Activated CD4-positive, alpha-beta memory T cell treated with anti-CD3 and anti-CD28 coated beads, Interleukin-2, amount 10 ng/mL, durations not matched to agents 7 days and 5 days (primary cell): Measurements from ENCODE around the gene AHRR. TPM values are rescaled to one million over a fixed set of nuclear protein-coding genes. Genes with fewer than 3 reads are reported as not detected.
"Not testable (repeated sequence)": the region's sequence is repeated elsewhere in the genome, so short reads cannot be mapped to it uniquely, and the experiment has no call there.

Experiments
- CTCF ChIA-PET: fragments of 350-600 bp; sonication (Branson Sonifier 250); formaldehyde crosslinking; loops from one replicate; lab custom pipeline; 2021; ENCODE audit warnings: antibody characterized with exemption, inconsistent platforms; lab: Charles Lee
- POLR2A ChIA-PET: fragments of 350-600 bp; sonication (Branson Sonifier 250); formaldehyde crosslinking; loops from one replicate; lab custom pipeline; 2021; ENCODE audit warnings: antibody characterized with exemption; lab: Charles Lee
- DNase-seq: peaks from one replicate; pipeline ENCODE4 v3.0.0-alpha.2; 2020
- H3K27ac Mint-ChIP-seq: one replicate; pipeline ENCODE4 v1.8.0; 2021; ENCODE audit warnings: mild to moderate bottlenecking, mixed read lengths
- H3K27me3 Mint-ChIP-seq: one replicate; pipeline ENCODE4 v1.8.0; 2021; ENCODE audit warnings: mixed read lengths
- H3K36me3 Mint-ChIP-seq: one replicate; pipeline ENCODE4 v1.8.0; 2021; ENCODE audit warnings: low read depth, mixed read lengths
- H3K4me1 Mint-ChIP-seq: one replicate; pipeline ENCODE4 v1.8.0; 2021; ENCODE audit warnings: mixed read lengths
- H3K4me3 Mint-ChIP-seq: one replicate; pipeline ENCODE4 v1.8.0; 2021; ENCODE audit warnings: mild to moderate bottlenecking, mixed read lengths
- H3K9me3 Mint-ChIP-seq: one replicate; pipeline ENCODE4 v1.8.0; 2021; ENCODE audit warnings: mixed read lengths
- total RNA-seq, 2 experiments: library from RNA; stranded (reverse); gene quantifications; one replicate each; pipeline ENCODE4 v1.2.3, GENCODE V29; 2021

Gene AHRR
- total RNA-seq, result 10 to 100 TPM; 23.6 to 24.6 TPM

DNA sequence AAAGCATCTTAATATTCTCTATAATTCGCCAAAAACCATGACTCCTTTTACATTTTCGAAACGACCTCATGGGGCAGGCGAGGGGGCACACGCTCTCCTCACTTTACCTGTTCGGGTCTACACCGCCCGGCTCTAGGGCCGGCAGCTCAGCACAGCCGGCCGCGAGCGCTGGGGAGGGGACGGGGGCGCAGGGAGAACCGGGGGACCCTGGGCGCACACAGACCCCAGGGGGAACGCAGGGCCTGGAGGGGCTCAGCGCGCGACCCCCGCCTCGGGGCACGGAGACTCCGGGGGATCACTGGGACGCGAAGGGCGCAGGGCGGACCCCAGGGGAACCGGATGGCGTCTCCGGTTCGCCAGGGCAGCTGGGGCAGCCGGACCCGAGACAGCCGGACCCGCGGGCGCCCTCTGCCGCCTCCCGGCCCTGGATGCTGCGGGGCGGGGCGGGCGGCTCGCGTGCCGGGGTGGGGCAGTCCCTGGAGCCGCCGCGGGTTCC is at the start of gene AHRR:
AHRR (plus strand) TSS at position 485 of the 496 bp plus-strand sequence. CDS start 22,189 bp downstream, outside the sequence.
- POLR2A ChIA-PET, result interaction anchor here (0.7 to 2.4 kb wide), 14 partner anchors 11 to 133 kb away, joined by 3 to 8 read pairs (median 4); partner anchors contain the start of genes CCDC127, EXOC3, PDCD6 and SDHA
- H3K27ac Mint-ChIP-seq, result peak within 1 kb of the TSS; percentile 26
- peak; percentile 72 for DNase-seq

DNA sequence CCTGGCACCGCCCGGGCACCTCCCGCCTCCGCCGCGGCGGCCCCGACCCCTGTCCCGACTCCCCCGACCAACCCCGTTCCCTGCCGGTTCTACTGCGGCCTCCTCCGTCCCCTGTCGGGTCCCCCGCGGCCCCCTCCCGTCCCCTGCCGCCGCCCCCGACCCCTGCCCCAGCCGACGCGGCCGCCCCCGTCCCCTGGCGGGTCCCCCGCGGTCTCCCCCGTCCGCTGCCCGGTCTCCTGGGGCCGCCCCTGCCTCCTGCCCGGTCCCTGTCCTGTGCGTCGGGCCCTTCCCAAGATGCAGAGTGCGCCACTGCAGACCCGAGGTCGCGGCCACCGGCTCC is 49.7 kb upstream of the AHRR start:
- DNase-seq, H3K27me3 Mint-ChIP-seq, H3K9me3 Mint-ChIP-seq: not testable (repeated sequence)
- Mint-ChIP-seq H3K27ac (peak overlapping the region; percentile 90), H3K36me3 (peaks cover 41% of the 10 kb centered on the region), H3K4me3 (peak overlapping the region; percentile 83), H3K4me1 (peaks cover 46% of the 10 kb centered on the region)
- ChIA-PET POLR2A (interaction anchor here (0.8 to 3.4 kb wide), 15 partner anchors 11 to 621 kb away, joined by 3 to 28 read pairs (median 4); partner anchors contain the start of genes AHRR, BRD9, CCDC127 and LRRC14B), CTCF (interaction anchor here (1.0 to 2.1 kb wide), 4 partner anchors 52 to 174 kb away, joined by 3 to 8 read pairs (median 4); no protein-coding TSS in a partner anchor)

More for the DNA sequence above, at the start of gene AHRR:
- peaks cover 20% of the 10 kb centered on the region for H3K36me3 Mint-ChIP-seq
- H3K9me3 Mint-ChIP-seq, result no peaks in the 10 kb centered on the region
- peaks cover 18% of the 10 kb centered on the region for H3K27me3 Mint-ChIP-seq
- H3K4me1 Mint-ChIP-seq, result peaks cover 28% of the 10 kb centered on the region
- CTCF ChIA-PET, result interaction anchor here (0.7 to 2.4 kb wide), 6 partner anchors 9 to 108 kb away, joined by 3 to 8 read pairs (median 4); no protein-coding TSS in a partner anchor
- peak within 1 kb of the TSS; percentile 77 for H3K4me3 Mint-ChIP-seq

DNA sequence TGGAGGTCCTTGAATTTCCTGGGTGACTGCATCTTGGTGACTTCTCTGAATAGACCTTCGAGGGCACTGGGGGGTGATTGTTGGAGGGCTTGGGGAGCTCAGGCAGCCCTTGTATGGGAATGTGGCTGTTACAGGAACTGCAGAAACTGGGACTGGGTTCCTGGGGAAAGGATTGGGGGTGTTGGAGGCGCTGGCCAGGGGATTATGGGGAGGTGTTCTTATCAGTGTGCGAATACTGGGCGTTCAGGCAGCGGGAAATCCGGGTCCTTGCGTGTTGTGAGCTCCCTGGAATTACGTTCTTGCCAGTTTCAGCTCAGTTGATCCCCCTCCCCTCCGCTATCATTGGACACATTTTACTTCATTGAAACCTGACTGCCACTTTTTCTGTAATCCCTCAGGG is 48.4 kb upstream of the AHRR start:
- H3K9me3 Mint-ChIP-seq, CTCF ChIA-PET, DNase-seq, H3K27me3 Mint-ChIP-seq: not testable (repeated sequence)
- peaks cover 46% of the 10 kb centered on the region for H3K4me1 Mint-ChIP-seq
- H3K27ac Mint-ChIP-seq, result peak overlapping the region; percentile 68
- POLR2A ChIA-PET, result interaction anchor here (3.4 kb wide), 1 partner anchor 10 kb away, joined by 14 read pairs; no protein-coding TSS in a partner anchor
- H3K4me3 Mint-ChIP-seq, result peak overlapping the region; percentile 83
- peaks cover 37% of the 10 kb centered on the region for H3K36me3 Mint-ChIP-seq

DNA sequence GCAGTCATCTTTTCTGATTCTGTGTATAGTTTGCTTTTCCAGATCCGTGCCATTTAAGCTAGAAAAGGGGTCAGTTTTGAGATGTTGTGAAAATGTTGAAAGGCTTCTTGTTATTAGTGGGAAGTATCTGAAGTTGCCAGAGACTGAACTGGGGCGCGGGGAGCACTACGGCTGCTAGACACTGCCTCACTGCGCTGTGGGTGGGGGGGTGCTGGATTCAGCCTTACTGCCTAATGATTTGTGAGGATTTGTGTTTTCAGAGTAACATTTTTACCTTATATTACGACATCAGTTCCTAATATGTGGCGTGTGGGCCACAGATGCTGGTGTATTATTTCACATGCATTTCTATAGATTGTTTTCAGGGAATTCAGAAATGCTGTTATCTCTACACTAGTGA is 48.0 kb upstream of the AHRR start:
- Mint-ChIP-seq H3K4me1 (peaks cover 46% of the 10 kb centered on the region), H3K36me3 (peaks cover 37% of the 10 kb centered on the region), H3K27ac (peak overlapping the region; percentile 18), H3K4me3 (peak overlapping the region; percentile 83)
- CTCF ChIA-PET, H3K9me3 Mint-ChIP-seq, DNase-seq, H3K27me3 Mint-ChIP-seq: not testable (repeated sequence)
- POLR2A ChIA-PET, result interaction anchor here (3.4 kb wide), 1 partner anchor 9 kb away, joined by 14 read pairs; no protein-coding TSS in a partner anchor

DNA sequence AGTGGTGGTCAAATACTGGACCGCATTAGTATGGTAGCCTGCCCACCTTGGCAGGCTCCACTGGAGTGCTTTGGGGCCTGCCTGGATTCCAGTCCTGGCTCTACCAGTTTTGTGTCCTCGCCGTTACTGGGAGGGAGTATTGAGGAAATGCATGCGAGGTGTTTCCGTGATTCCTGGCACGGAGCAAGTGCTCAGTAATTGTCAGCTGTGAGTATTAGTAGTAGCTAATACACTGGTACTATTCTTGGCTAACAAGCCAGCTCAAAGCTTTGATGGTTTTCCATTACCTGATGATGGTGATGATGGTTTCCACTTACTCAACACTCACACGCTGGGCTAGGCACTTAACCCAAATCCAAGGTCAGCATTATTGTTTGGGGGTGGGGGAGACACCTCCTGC is 47.2 kb upstream of the AHRR start:
- not testable (repeated sequence) for H3K4me3 Mint-ChIP-seq, H3K27ac Mint-ChIP-seq, DNase-seq, H3K9me3 Mint-ChIP-seq, H3K27me3 Mint-ChIP-seq
- peaks cover 44% of the 10 kb centered on the region for H3K4me1 Mint-ChIP-seq
- ChIA-PET POLR2A (interaction anchor here (0.8 kb wide), 1 partner anchor 10 kb away, joined by 5 read pairs; no protein-coding TSS in a partner anchor), CTCF (interaction anchor here (1.5 kb wide), 1 partner anchor 9 kb away, joined by 3 read pairs; no protein-coding TSS in a partner anchor)
- peaks cover 37% of the 10 kb centered on the region for H3K36me3 Mint-ChIP-seq

DNA sequence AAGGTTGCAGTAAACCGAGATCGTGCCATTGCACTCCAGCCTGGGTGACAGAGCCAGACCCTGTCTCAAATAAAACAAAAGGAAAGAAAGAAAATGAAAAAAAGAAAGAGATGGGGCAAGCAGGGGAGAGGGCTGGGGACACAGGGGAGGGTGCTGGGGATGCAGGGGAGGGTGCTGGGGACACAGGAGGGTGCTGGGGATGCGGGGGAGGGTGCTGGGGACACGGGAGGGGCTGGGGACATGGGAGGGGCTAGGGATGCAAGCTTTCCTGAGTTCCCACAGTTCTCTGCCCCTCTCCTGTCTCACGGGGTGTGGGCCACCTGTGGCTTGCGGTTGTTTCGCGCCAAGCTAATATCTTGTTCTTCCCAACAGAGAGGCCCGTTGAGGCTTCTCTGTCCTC is 42.9 kb upstream of the AHRR start:
- peaks cover 22% of the 10 kb centered on the region for H3K4me1 Mint-ChIP-seq
- no peak overlapping the region for H3K27ac Mint-ChIP-seq
- ChIA-PET POLR2A (no interaction called here), CTCF (no interaction called here)
- H3K4me3 Mint-ChIP-seq, result no peak overlapping the region
- no peaks in the 10 kb centered on the region for H3K27me3 Mint-ChIP-seq
- DNase-seq, result no peak
- H3K36me3 Mint-ChIP-seq, result peaks cover 39% of the 10 kb centered on the region
- no peaks in the 10 kb centered on the region for H3K9me3 Mint-ChIP-seq

DNA sequence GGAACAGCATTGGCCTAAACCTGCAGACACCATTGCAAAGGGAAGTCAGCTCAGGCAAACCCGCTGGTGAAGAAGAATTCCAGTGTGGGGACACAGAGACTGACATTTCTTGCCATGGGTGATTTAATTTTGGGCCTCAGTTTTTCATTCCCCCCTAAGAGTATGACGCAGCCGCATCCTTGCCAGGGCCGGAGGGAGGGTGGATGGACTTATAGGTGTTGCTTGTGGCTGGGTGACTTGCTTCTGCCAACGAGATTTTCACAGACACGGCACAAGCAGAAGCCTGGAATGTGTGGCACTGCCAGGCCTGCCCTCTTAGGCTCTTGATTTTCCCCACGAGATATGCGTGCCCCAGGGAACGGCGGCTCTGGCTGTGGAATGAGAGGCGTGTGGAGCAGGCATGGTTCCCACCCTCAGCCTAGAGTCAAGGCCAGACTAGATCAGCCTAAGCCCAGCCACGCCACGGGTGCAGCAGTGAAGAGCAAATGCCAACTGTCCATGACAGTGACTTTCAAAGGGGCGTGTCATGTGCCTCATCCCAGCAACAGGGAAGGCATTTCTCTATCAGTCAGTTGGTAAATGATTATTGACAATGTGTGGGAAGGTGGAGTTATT is 42.4 kb upstream of the AHRR start:
- Mint-ChIP-seq H3K4me1 (peaks cover 17% of the 10 kb centered on the region), H3K36me3 (peaks cover 39% of the 10 kb centered on the region)
- H3K27ac Mint-ChIP-seq, H3K27me3 Mint-ChIP-seq, CTCF ChIA-PET, POLR2A ChIA-PET, DNase-seq, H3K9me3 Mint-ChIP-seq, H3K4me3 Mint-ChIP-seq: not testable (repeated sequence)

DNA sequence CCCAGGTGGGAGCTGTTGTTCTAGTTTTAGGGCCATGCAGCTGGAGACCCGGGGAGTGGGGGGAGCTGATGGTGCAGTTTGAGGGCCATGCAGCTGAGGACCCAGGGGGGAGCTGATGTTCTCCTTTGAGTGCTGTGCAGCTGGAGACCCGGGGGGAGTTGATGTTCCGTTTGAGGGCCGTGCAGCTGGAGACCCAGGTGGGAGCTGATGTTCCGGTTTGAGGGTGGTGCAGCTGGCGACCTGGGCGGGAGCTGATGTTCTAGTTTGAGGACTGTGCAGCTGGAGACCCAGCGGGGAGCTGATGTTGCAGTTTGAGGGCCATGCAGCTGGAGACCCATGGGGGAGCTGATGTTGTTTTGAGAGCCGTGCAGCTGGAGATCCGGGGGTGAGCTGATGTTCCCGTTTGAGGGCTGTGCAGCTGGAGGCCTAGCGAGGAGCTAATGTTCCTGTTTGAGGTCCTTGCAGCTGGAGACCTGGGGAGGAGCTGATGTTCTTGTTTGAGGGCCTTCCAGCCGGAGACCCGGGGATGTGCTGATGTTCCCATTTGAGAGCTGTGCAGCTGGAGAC is 35.4 kb upstream of the AHRR start:
- Mint-ChIP-seq H3K27me3 (no peaks in the 10 kb centered on the region), H3K4me1 (peaks cover 7% of the 10 kb centered on the region), H3K4me3 (no peak overlapping the region), H3K9me3 (no peaks in the 10 kb centered on the region), H3K36me3 (peaks cover 48% of the 10 kb centered on the region), H3K27ac (no peak overlapping the region)
- CTCF ChIA-PET, result interaction anchor here (0.9 to 1.6 kb wide), 3 partner anchors 98 to 149 kb away, joined by 3 to 4 read pairs (median 4); no protein-coding TSS in a partner anchor
- POLR2A ChIA-PET, result interaction anchor here (0.7 kb wide), 1 partner anchor 15 kb away, joined by 3 read pairs; no protein-coding TSS in a partner anchor
- DNase-seq, result no peak

DNA sequence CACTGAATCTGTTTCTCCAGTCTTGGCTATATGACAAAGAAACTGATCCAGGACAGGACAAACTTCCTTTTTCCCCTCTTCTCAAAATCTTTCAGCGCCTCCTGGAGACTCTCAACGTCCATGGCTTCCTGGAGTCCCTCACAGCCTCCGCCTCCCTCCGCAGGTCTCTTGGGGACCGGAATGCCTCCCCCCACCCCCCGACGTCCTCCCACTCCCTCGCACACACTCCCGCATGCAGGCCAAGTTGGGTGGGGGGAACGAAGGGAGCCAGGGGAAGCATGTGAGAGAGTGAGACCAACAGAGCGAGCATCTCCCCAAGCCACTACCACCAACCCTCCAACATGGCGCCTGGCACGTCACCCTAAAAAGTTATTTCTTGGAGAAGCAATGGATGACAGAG is 31.3 kb upstream of the AHRR start:
- H3K27me3 Mint-ChIP-seq, H3K4me3 Mint-ChIP-seq, POLR2A ChIA-PET, CTCF ChIA-PET, DNase-seq, H3K4me1 Mint-ChIP-seq, H3K27ac Mint-ChIP-seq, H3K9me3 Mint-ChIP-seq: not testable (repeated sequence)
- H3K36me3 Mint-ChIP-seq, result peaks cover 37% of the 10 kb centered on the region

DNA sequence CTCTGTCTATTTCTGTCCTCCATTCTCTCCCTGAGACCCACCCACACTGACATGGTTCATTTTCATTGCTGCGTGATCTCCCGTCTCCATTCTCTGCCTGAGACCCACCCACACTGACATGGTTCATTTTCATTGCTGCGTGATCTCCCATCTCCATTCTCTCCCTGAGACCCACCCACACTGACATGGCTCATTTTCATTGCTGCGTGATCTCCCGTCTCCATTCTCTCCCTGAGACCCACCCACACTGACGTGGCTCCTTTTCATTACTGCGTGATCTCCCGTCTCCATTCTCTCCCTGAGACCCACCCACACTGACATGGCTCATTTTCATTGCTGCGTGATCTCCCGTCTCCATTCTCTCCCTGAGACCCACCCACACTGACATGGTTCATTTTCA is 30.2 kb upstream of the AHRR start:
- H3K9me3 Mint-ChIP-seq, DNase-seq, H3K4me3 Mint-ChIP-seq, POLR2A ChIA-PET, CTCF ChIA-PET, H3K27ac Mint-ChIP-seq, H3K27me3 Mint-ChIP-seq: not testable (repeated sequence)
- Mint-ChIP-seq H3K36me3 (peaks cover 25% of the 10 kb centered on the region), H3K4me1 (peaks cover 10% of the 10 kb centered on the region)

DNA sequence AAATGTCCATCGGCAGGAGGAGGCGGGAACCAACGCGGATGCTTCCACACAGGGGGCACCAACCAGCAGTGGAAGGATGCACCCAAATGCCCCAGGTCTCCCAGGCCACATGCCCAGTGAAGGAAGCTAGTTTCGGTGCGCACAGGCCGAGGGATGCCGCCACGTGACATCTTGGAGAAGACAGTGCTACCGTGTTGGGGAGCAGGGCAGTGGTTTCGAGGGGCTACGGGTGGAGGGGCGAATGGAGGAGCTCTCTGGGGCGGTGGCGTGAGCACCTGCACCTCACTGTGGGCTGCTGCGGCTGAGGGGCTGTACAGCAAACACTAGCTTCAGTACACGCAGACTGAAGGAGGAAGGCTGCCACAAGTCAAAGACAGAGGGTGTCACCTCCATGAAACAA is 26.7 kb upstream of the AHRR start:
- POLR2A ChIA-PET, CTCF ChIA-PET: not testable (repeated sequence)

DNA sequence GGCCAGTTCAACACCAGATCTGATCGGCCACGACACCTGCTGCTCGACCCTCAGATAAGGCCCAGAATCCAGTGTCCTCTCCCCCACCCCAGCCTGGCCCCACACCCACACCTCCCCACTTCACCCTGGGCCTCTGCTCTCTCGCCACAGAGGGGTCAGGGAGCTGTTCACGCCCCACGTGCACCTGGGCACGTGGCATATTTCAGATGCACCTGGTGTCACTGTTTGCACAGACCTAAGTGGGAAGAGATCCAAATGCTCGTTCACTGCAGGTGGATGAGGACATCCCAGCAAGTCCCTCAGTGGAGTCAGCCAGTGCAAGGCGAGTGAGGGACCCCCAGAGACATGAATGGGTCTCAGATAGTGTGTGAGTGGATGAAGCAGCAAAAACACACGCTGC is 25.3 kb upstream of the AHRR start:
- POLR2A ChIA-PET, DNase-seq, H3K27me3 Mint-ChIP-seq, H3K4me3 Mint-ChIP-seq, CTCF ChIA-PET, H3K27ac Mint-ChIP-seq, H3K9me3 Mint-ChIP-seq: not testable (repeated sequence)
- Mint-ChIP-seq H3K4me1 (peaks cover 22% of the 10 kb centered on the region), H3K36me3 (peaks cover 21% of the 10 kb centered on the region)

More for the DNA sequence above, 26.7 kb upstream of the AHRR start:
- H3K9me3 Mint-ChIP-seq, H3K27me3 Mint-ChIP-seq, DNase-seq, H3K27ac Mint-ChIP-seq, H3K4me3 Mint-ChIP-seq: not testable (repeated sequence)
- H3K4me1 Mint-ChIP-seq, result peaks cover 22% of the 10 kb centered on the region
- peaks cover 23% of the 10 kb centered on the region for H3K36me3 Mint-ChIP-seq

DNA sequence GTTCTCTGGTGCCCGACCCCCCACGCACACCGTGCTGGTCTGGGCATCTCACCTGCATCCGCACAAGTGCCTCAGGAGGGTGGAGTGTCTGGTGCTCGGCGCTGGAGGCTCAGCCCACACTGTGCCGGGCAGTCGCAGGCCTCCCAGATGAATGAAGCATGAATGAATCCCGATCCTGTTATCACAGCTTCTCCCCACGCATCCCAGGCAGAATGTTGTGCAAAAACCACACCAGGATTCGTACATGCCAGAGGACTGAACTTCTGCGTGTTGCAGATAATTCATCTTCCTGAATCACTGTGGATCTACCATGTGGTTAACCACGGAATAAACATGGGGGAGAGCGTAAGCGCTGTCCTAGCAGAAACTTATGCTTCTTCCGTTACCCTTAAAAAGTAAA is 24.6 kb upstream of the AHRR start:
- peaks cover 22% of the 10 kb centered on the region for H3K4me1 Mint-ChIP-seq
- CTCF ChIA-PET, POLR2A ChIA-PET, DNase-seq, H3K27ac Mint-ChIP-seq, H3K9me3 Mint-ChIP-seq, H3K4me3 Mint-ChIP-seq, H3K27me3 Mint-ChIP-seq: not testable (repeated sequence)
- peaks cover 15% of the 10 kb centered on the region for H3K36me3 Mint-ChIP-seq
